OCI-LY1 (cell line): ENCODE data around the gene FASTKD1.

Experiments
- H2AFZ ChIP-seq: fragments of 200-600 bp; sonication (generic), shearing (Covaris generic); 2 replicates; pipeline ENCODE4 v1.6.0; 2014; ENCODE audit warnings: antibody characterized with exemption, mild to moderate bottlenecking, low read length
- H3F3A ChIP-seq: fragments of 200-600 bp; sonication (generic), shearing (Covaris generic); 2 replicates; pipeline ENCODE4 v1.6.0; 2014; ENCODE audit warnings: mild to moderate bottlenecking, antibody characterized with exemption, low read length, moderate library complexity; ENCODE audit not compliant: insufficient read depth
- H3K27ac ChIP-seq: fragments of 200-600 bp; sonication (generic); 2 replicates; pipeline ENCODE4 v1.5.1; 2014; ENCODE audit warnings: low read length, mixed run types, mild to moderate bottlenecking, low read depth; ENCODE audit not compliant: poor library complexity, severe bottlenecking
- H3K27me3 ChIP-seq: fragments of 200-600 bp; sonication (generic); 2 replicates; pipeline ENCODE4 v1.6.0; 2014; ENCODE audit warnings: antibody characterized with exemption, mild to moderate bottlenecking, low read length, moderate library complexity; ENCODE audit not compliant: insufficient read depth
- H3K36me3 ChIP-seq: fragments of 200-600 bp; sonication (generic); 2 replicates; pipeline ENCODE4 v1.6.1; 2014; ENCODE audit warnings: mild to moderate bottlenecking, antibody characterized with exemption, low read length, moderate library complexity, mixed read lengths; ENCODE audit not compliant: insufficient read depth
- H3K4me1 ChIP-seq: fragments of 200-600 bp; sonication (generic); 2 replicates; pipeline ENCODE4 v1.5.1; 2014; ENCODE audit warnings: mild to moderate bottlenecking, low read length, moderate library complexity; ENCODE audit not compliant: insufficient read depth, severe bottlenecking
- H3K4me2 ChIP-seq: fragments of 200-600 bp; sonication (generic), shearing (Covaris generic); 2 replicates; pipeline ENCODE4 v1.6.1; 2014; ENCODE audit warnings: low read length
- H3K4me3 ChIP-seq: fragments of 200-600 bp; sonication (generic); 2 replicates; pipeline ENCODE4 v1.5.1; 2014; ENCODE audit warnings: low read length, low read depth, mild to moderate bottlenecking, mixed read lengths; ENCODE audit not compliant: poor library complexity, severe bottlenecking
- H3K79me2 ChIP-seq: fragments of 200-600 bp; shearing (Covaris generic); 2 replicates; pipeline ENCODE4 v1.6.1; 2016; ENCODE audit warnings: mixed run types, low read length, mixed read lengths; ENCODE audit not compliant: insufficient read depth
- H3K9ac ChIP-seq: fragments of 200-600 bp; sonication (generic), shearing (Covaris generic); 2 replicates; pipeline ENCODE4 v1.6.1; 2014; ENCODE audit warnings: mild to moderate bottlenecking, low read length, mixed read lengths
- H3K9me2 ChIP-seq: fragments of 200-600 bp; sonication (generic), shearing (Covaris generic); 2 replicates; pipeline ENCODE4 v1.6.1; 2014; ENCODE audit warnings: low read depth, mild to moderate bottlenecking, low read length, mixed read lengths
- H3K9me3 ChIP-seq: fragments of 200-600 bp; shearing (Covaris generic); 2 replicates; pipeline ENCODE4 v1.6.1; 2014; ENCODE audit warnings: low read length, mixed read lengths
- H4K20me1 ChIP-seq: fragments of 200-600 bp; sonication (generic), shearing (Covaris generic); 2 replicates; pipeline ENCODE4 v1.6.0; 2016; ENCODE audit warnings: mild to moderate bottlenecking, low read length; ENCODE audit not compliant: insufficient read depth
- EZH2 ChIP-seq: fragments of 200-600 bp; sonication (generic), shearing (Covaris generic); IDR thresholded peaks from 2 replicates; pipeline ENCODE4 v1.8.0; 2017; ENCODE audit warnings: borderline replicate concordance, mixed run types, mild to moderate bottlenecking, antibody characterized with exemption, low read length, moderate library complexity, mixed read lengths
- TF ChIP-seq, protein P1 (sequence below): fragments of 200-600 bp; sonication (generic), shearing (Covaris generic); IDR thresholded peaks from 2 replicates; pipeline ENCODE4 v1.5.1; 2017; ENCODE audit warnings: mild to moderate bottlenecking, antibody characterized with exemption, low read length, moderate library complexity, mixed read lengths

Gene FASTKD1

DNA sequence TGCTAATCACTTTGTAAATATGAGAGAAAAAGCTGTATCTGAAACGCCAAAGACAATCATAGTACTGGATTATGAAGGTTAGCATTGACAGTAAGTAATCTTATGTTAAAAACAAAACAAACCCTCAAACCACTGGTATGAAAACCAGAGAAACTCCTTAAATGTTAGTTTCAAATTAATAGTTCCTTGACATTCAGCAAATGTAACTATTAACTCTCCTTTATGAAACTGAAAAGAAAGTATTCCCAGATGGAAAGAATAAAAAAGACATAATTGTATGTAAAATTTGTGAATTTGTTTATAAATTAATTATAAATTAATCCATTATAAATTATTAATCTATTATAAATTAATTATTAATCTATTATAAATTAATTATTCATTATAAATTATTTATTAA is 12.3 kb downstream of the FASTKD1 start:
- Histone ChIP-seq H3K4me2 (no peak overlapping the region), H3K79me2 (no peaks in the 10 kb centered on the region), H3K9ac (no peak overlapping the region), H3K9me2 (no peaks in the 10 kb centered on the region), H3K4me3 (no peak overlapping the region), H3K36me3 (peaks cover 27% of the 10 kb centered on the region), H3K4me1 (no peaks in the 10 kb centered on the region), H4K20me1 (no peaks in the 10 kb centered on the region), H2AFZ (no peak overlapping the region), H3F3A (0 out of 2 replicates have a peak, but pooled peaks cover 5% of the 10 kb centered on the region), H3K27ac (no peak overlapping the region), H3K9me3 (no peaks in the 10 kb centered on the region), H3K27me3 (no peaks in the 10 kb centered on the region)
- TF ChIP-seq EZH2 = no peak
- TF ChIP-seq, protein P1, sequence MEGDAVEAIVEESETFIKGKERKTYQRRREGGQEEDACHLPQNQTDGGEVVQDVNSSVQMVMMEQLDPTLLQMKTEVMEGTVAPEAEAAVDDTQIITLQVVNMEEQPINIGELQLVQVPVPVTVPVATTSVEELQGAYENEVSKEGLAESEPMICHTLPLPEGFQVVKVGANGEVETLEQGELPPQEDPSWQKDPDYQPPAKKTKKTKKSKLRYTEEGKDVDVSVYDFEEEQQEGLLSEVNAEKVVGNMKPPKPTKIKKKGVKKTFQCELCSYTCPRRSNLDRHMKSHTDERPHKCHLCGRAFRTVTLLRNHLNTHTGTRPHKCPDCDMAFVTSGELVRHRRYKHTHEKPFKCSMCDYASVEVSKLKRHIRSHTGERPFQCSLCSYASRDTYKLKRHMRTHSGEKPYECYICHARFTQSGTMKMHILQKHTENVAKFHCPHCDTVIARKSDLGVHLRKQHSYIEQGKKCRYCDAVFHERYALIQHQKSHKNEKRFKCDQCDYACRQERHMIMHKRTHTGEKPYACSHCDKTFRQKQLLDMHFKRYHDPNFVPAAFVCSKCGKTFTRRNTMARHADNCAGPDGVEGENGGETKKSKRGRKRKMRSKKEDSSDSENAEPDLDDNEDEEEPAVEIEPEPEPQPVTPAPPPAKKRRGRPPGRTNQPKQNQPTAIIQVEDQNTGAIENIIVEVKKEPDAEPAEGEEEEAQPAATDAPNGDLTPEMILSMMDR = no peak

DNA sequence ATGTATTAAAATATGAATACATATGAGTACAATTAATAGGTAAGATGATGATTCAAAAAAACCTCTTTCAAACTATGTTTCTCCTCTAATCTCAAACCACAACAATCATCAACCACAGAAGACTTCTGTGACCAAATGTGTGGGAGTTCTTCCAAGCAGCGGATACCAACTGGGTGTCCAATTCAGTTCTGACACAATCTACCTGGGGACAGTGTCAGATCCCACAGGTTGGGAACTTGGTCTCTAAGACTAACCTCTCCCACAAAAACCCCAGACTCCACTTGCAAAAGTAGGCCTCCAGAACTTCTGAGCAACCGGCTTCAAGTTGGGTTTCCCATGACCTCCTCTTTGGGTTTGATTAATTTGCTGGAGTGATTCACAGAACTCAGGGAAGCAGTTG is 26.9 kb downstream of the FASTKD1 start:
- Histone ChIP-seq H3K27ac (no peak overlapping the region), H3K79me2 (no peaks in the 10 kb centered on the region), H4K20me1 (no peaks in the 10 kb centered on the region), H3K4me2 (no peak overlapping the region), H3K4me3 (no peak overlapping the region), H3K9me3 (no peaks in the 10 kb centered on the region), H3F3A (no peaks in the 10 kb centered on the region), H3K36me3 (peaks cover 12% of the 10 kb centered on the region), H3K9me2 (no peaks in the 10 kb centered on the region), H3K27me3 (no peaks in the 10 kb centered on the region), H2AFZ (no peak overlapping the region), H3K9ac (no peak overlapping the region), H3K4me1 (no peaks in the 10 kb centered on the region)
- no peak for TF ChIP-seq EZH2
- TF ChIP-seq, protein P1 = no peak

DNA sequence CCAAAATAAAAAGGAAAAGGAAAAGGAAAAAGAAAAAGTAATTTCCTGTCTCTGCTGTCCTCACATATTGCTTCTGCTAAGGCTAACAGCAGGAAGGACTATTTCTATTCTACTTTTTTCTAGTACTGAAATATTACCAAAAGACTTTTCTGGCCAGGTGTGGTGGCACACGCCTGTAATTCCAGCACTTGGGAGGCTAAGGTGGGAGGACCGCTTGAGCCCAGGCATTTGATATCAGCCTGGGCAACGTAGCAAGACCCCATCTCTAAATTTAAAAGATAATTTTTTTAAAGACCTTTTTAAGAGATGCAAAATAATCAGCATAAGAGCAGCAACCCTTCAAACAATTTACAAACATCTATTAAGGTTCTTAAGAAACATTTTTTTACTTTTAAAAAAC is 31.2 kb downstream of the FASTKD1 start:
- Histone ChIP-seq H3K9ac (no peak overlapping the region), H3K4me1 (no peaks in the 10 kb centered on the region), H3K4me2 (no peak overlapping the region), H2AFZ (no peak overlapping the region), H3K36me3 (peaks cover 6% of the 10 kb centered on the region; the same call in 1 of the 2 replicates), H3K79me2 (no peaks in the 10 kb centered on the region), H3F3A (no peaks in the 10 kb centered on the region), H4K20me1 (no peaks in the 10 kb centered on the region), H3K9me3 (no peaks in the 10 kb centered on the region), H3K27ac (no peak overlapping the region), H3K9me2 (no peaks in the 10 kb centered on the region), H3K27me3 (no peaks in the 10 kb centered on the region), H3K4me3 (no peak overlapping the region)
- TF ChIP-seq, protein P1 = no peak
- TF ChIP-seq EZH2 = no peak
